VCaP (cell line): ENCODE measurements around the gene PTGS1.

Source experiments
- H3K27ac ChIP-seq: fragments of 450-650 bp; 2 replicates; pipeline ENCODE4 v1.5.1; 2017
- TF ChIP-seq, protein P1 (sequence below): fragments of 450-650 bp; conservative IDR thresholded peaks from 2 replicates; pipeline ENCODE4 v1.5.1; 2017; ENCODE audit warnings: mild to moderate bottlenecking, moderate library complexity

PTGS1 gene

DNA sequence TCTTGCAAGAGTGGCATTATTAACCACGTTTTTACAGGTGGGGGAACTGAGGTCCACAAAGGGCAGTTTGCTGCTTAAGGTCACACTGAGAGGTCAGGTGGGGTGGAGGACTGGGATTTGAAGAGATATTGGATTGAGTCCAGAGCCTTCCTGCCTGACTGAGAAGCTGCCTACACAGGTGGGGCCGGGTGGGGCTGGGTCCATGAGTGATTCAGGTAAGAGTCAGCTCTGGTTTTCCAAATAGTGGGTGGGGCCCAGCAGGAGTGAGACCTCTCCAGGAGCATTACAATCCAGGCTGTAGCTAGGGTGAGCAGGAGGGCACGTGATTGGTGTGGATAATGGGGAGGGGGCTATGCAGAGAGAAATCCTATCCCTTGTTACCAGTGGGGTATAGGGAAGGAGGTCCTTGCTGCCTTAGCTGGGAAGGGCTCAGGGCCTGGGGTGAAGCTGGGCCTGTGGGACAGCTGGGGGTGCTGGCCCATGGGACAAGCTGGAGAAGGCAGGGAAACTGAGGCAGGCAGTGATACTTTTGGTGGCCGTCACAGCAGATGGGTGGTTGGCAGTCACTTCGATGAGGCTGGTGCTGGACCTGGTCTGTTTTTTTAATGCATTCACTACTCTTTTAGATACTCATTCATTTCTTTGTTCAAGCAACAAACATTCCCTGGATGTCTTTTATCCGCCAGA lies 2.9 kb upstream of the PTGS1 start:
- H3K27ac ChIP-seq: no peak overlapping the region
- TF ChIP-seq, protein P1, sequence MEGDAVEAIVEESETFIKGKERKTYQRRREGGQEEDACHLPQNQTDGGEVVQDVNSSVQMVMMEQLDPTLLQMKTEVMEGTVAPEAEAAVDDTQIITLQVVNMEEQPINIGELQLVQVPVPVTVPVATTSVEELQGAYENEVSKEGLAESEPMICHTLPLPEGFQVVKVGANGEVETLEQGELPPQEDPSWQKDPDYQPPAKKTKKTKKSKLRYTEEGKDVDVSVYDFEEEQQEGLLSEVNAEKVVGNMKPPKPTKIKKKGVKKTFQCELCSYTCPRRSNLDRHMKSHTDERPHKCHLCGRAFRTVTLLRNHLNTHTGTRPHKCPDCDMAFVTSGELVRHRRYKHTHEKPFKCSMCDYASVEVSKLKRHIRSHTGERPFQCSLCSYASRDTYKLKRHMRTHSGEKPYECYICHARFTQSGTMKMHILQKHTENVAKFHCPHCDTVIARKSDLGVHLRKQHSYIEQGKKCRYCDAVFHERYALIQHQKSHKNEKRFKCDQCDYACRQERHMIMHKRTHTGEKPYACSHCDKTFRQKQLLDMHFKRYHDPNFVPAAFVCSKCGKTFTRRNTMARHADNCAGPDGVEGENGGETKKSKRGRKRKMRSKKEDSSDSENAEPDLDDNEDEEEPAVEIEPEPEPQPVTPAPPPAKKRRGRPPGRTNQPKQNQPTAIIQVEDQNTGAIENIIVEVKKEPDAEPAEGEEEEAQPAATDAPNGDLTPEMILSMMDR: no peak

DNA sequence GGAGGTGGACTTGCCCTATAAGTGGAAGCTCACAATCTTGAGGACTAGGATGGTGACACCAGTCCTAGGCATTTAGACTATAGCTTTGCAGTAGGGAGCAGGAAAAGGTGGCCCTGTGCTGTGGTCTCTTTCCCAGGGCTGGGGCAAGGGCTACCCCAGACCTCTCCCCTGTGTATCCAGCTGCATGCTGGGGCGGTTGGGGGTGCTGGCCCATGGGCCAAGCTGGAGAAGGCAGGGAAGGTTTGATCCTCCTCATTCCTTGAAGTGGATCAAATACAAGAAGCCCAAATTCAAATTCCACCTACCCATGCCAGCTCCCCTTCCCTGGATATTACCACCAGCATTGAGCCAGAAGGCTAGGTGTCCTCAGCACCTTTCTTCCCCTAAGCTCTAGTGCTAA lies 2.2 kb upstream of the PTGS1 start:
- H3K27ac ChIP-seq: no peak overlapping the region
- TF ChIP-seq, protein P1: no peak

DNA sequence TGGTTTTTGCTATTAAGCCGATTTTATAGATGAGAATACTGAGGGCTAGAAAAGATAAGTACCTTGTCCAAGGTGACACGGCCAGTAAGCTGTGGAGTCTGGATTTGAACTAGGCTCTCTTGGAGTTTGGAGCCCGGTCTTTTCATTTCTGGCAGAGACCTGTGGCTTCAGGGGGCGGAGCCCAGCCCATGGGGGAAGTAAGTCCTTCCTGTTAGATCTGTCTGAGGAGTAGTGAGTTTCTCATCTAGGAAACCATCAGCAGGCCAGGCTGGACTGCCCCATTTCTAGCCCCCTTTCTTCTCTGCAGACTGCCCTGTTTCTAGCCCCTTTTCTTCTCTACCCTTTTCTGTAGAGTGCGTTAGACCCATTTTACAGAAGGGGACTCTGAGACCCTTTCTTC lies 521 bp upstream of the PTGS1 start:
- TF ChIP-seq, protein P1: no peak
- H3K27ac ChIP-seq: no peak overlapping the region

DNA sequence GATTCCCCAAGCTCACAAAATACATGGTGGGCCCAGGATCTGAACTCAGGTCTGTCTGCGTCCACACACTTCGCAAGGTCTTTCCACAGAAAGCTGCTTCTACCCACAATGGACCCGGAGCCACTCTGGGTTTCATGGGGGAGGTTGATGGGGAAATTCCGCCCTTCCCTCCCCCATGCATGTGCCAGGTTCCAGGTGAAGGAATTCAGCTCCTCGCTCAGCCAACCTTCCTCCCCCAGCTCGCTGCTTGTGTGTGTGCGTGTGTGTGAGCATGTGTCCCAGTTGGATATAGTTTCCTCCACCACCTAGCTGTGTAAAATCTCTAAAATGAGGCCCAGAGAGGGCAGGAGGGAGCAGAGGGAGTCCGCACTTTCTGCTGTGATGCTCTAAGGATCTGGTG lies 1.0 kb downstream of the PTGS1 start:
- H3K27ac ChIP-seq: no peak overlapping the region
- TF ChIP-seq, protein P1: no peak

DNA sequence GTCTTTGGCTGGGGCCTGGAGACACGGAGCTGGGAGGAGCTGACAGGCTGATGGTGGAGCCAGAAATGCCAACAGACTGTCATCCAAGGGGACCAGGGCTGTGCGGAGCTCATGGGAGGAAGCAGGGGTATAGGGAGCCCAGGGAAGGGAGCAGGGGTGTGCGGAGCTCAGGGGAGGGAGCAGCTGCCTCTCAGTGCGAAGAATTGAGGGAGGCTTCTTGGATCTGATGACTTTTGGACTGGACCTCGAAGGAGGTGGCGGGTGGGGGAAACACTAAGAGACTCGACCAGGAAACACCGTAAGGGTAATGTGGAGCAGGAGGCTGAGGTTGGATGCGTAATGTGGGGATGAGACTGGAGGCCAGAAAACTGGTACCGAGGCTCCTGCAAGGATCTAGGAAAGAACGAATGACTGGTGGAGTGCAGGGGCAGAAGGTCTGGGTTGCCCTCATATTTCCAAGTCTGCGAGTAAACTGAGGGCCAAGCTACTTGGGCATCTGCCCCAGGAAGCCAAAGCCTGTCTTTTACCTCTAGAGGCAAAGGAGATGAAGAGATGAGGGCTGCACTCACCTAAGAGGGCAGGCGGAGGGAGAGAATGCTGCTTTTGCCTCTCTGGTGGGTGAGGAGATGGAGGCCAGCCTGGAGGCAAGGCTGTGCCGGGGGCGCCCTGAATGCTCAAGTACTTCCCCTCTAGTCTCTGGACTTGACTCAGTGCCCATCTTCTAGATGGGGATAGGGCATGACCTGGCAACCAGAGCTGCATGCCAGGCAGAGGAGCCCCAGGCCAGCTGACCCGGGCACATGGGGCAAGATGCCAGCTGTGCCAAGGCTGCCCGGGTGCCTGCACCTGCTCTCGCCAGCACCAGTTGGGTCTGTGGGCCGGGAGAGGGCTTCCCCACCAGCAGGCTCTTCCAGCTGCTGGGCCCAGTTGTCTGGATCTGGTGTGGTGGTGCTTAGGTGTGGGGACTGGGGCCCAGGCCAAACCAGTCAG lies 2.3 kb downstream of the PTGS1 start:
- no peak overlapping the region for H3K27ac ChIP-seq
- TF ChIP-seq, protein P1: no peak

DNA sequence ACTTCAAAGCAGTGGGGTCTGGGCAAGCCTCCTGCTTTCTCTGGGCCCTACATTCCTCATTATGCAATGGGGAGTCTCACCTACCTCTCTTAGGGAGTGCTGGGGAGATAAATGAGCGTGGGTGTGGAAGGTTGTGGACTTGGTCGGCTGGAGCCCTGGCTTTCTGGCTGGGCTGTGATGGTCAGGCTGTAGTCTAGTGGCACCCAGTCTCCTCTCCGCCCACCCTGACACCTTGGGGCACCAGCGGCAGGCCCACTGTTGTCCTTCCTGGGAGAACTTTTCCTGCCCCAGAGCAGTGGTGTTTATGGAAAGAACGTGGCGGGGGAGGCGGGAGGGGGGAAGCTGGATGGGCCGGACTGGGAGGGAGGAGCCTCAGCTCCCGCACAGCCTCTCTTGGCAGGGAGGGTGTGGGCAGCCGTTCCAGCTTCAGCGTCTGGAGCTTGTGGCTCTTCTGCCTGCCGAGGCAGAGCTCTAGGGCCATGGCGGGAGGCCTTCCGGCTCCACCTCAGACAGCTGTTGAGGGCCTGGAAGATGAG lies 4.1 kb downstream of the PTGS1 start:
- peak overlapping the region; percentile 80 for H3K27ac ChIP-seq
- TF ChIP-seq, protein P1: no peak

DNA sequence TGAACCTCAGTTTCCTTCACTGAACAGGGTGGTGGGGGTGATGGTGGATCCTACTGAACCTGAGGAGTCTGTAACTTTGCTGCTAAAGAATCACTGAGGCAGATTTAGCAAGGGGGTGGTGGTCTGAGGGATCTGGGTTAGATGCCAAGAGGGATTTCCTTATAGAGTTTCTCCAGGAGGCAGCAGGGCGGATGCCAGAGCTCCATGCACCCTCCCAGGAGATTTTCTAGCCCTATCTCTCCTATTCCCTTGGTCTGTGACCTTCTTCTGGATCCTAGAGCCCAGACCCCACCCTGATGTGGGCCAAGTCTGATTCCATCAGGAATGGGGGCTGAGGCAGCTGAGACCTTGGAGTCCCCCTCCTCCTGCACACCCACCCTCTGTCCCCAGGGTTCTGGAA lies 6.0 kb downstream of the PTGS1 start:
- TF ChIP-seq, protein P1: no peak
- H3K27ac ChIP-seq: peak overlapping the region; percentile 80
